ENCODE results near the gene CARD14.

Gene CARD14

GRCh38 chr17:80214878-80215210, 45.0 kb downstream of the CARD14 start:
- H3K4me3 ChIP-seq (ENCODE audit: low read length) = no peak overlapping the region
- no peak for DNase-seq (ENCODE audit: low read depth)
- no peak for TF ChIP-seq CTCF (conservative IDR thresholded peaks at IDR 0.05; ENCODE audit: low read length)

GRCh38 chr17:80216473-80217456, 46.9 kb downstream of the CARD14 start:
- TF ChIP-seq CTCF (conservative IDR thresholded peaks at IDR 0.05; ENCODE audit: low read length) = no peak
- DNase-seq (ENCODE audit: low read depth) = no peak
- H3K4me3 ChIP-seq (ENCODE audit: low read length) = no peak overlapping the region

GRCh38 chr17:80217703-80218362, 48.0 kb downstream of the CARD14 start:
- no peak for TF ChIP-seq CTCF (conservative IDR thresholded peaks at IDR 0.05; ENCODE audit: low read length)
- H3K4me3 ChIP-seq (ENCODE audit: low read length) = no peak overlapping the region
- no peak for DNase-seq (ENCODE audit: low read depth)

- no peak for DNase-seq (ENCODE audit: low read depth)
- no peak for TF ChIP-seq CTCF (conservative IDR thresholded peaks at IDR 0.05; ENCODE audit: low read length)
- no peak overlapping the region for H3K4me3 ChIP-seq (ENCODE audit: low read length)
Observed at GRCh38 chr17:80218391-80218790, 48.6 kb downstream of the CARD14 start.

- no peak for TF ChIP-seq CTCF (conservative IDR thresholded peaks at IDR 0.05; ENCODE audit: low read length)
- DNase-seq (ENCODE audit: low read depth) = peak; percentile 82
- peak overlapping the region; percentile 85 for H3K4me3 ChIP-seq (ENCODE audit: low read length)
Observed at GRCh38 chr17:80219013-80219762, 49.4 kb downstream of the CARD14 start.

GRCh38 chr17:80219763-80220053, 49.9 kb downstream of the CARD14 start:
- DNase-seq (ENCODE audit: low read depth) = no peak
- TF ChIP-seq CTCF (conservative IDR thresholded peaks at IDR 0.05; ENCODE audit: low read length) = no peak
- peak overlapping the region; percentile 85 for H3K4me3 ChIP-seq (ENCODE audit: low read length)
